SH-SY5Y (cell line): ENCODE results near the gene NMD3.

Source experiments
- GATA2 ChIP-seq: IDR thresholded peaks from 2 replicates; pipeline ENCODE4 v1.6.1; 2011; ENCODE audit warnings: mild to moderate bottlenecking, low read depth, low read length
- GATA3 ChIP-seq: IDR thresholded peaks from 2 replicates; pipeline ENCODE4 v1.6.1; 2011; ENCODE audit warnings: low read depth, mild to moderate bottlenecking, low read length, moderate library complexity

Gene NMD3

DNA sequence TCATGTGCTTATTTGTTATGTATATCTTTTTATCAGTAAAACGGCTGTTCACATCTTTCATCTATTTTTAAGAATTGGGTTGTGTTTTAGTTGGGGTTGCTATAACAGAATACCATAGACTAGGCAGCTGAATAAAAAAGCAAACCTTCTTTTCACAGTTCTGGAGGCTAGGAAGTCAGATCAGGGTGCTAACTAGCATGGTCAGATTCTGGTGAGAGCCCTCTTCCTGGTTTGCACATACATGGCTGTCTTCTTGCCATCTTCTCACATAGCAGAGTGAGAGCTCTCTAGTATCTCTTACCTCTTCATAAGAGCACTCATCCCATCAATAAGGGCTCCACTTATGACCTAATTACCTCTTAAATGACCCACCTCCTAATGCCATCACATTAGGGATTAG is 33.8 kb downstream of the NMD3 start:
- TF ChIP-seq GATA3: no peak
- TF ChIP-seq GATA2: no peak

DNA sequence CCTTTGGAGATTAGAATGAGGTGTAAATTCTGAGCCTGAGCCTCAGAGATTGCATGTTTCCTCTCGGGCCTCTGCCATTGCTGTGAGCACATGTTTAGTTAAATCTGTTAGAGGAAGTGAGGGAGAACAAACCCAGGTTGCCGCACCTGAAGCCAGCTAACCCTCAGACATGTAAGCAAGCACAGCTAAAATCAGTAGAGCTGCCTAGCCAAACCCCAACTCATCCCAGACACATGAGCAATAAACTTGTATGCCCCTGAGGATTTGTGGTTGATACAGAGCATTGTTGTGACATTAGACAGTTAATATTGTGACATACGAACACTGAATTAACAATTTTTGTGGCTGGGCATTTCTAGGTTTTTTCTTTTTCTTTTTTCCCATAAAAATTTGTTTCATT is 41.9 kb downstream of the NMD3 start:
- TF ChIP-seq GATA3 (no peak), GATA2 (no peak)

DNA sequence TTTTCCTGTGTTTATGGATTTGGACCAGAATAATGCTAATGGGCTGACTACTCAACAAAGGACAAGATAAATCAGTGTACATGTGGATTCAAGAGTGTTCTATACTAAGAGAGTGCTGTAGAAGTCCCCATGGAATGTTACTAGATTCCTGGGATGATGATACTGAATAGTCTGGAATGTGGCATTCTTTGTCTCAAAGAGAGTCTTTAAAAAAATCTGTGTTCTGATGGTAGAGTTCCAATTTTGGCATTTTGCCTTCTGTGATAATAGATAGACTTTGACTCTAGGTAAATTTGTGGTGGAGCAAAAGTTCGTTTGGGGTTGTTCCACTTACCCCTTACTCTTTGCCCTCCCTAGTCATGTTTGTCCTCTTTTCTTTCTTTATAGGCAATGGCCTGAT is 43.7 kb downstream of the NMD3 start:
- TF ChIP-seq GATA3: no peak
- TF ChIP-seq GATA2: no peak

DNA sequence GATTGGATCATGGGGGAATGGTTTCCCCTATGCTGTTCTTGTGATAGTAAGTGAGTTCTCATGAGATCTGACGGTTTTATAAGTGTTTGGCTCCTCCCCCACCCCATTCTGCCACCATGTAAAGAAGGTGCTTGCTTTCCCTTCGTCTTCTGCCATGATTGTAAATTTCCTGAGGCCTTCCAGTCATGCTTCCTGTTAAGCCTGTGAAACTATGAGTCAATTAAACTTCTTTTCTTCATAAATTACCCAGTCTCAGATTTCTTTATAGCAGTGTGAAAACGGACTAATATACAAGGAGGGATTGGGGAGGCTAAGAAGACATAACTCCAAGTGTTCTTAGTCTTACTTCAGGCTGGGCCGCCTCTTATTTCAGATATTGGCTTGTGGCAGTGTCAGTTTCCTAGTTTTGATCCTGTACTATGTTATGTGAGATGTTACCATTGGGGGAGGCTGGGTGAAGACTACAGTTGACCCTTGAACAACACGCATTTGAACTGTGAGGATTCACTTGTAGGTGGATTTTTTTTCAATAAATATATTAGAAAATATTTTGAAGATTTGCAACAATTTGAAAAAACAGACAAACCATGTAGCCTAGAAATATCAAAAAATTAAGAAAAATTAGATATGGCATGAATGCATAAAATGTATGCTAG is 44.9 kb downstream of the NMD3 start:
- TF ChIP-seq GATA2: no peak
- no peak for TF ChIP-seq GATA3

DNA sequence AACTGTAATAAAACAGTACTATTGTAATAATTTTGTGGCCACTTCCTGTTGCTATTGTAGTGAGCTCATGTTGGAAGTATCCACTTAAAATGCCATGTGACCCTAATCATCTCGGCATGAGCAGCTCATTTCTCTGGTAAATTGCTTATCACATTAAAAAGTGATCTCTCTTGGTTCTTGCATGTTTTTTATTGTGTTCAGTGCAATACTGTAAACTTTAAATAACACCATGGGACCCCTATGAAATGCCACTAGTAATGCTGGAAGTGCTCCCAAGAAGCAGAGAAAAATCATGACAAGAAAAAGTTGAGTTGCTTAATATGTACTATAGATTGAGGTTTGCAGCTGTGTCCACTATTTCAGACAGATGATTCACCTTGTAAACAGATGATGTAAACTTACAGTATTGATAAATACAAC is 45.6 kb downstream of the NMD3 start:
- no peak for TF ChIP-seq GATA3
- TF ChIP-seq GATA2: no peak

DNA sequence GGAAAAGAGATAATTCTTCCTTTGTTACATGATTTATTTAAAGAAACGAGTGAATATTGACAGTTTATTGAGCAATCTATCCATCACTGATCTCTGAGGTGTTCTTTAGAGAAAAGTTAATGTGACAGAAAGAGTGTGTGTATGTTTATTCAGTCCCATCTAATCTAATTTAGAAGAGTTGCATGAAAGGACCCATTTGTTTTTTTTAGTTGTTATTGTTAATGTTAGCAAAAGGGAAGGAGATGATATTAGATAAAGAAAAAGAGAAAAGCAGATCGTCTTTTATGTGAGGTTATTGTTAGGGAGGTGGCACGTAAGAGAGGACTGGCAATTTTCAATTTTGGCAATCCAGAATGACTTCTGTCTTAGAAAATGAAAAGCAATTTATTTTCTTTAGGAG is 46.5 kb downstream of the NMD3 start:
- TF ChIP-seq GATA2 (no peak), GATA3 (no peak)

DNA sequence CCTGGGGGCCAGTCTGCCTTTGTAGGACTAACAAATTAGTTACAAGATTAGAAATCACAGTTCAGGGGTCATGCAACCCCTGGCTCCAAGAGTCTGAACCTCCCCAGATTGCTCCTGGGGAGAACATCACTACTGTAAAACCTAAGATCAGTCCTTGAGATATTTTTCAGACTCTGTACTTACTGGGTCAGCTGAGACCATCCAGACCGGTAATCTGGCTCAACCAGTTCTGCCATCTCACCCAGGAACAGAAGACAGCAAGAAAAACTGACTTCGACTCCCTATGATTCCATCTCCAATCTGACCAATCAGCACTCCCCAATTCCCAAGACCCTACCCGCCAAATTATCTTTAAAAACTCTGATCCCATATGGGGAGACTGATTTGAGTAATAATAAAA is 47.5 kb downstream of the NMD3 start:
- TF ChIP-seq GATA3 (no peak), GATA2 (no peak)

DNA sequence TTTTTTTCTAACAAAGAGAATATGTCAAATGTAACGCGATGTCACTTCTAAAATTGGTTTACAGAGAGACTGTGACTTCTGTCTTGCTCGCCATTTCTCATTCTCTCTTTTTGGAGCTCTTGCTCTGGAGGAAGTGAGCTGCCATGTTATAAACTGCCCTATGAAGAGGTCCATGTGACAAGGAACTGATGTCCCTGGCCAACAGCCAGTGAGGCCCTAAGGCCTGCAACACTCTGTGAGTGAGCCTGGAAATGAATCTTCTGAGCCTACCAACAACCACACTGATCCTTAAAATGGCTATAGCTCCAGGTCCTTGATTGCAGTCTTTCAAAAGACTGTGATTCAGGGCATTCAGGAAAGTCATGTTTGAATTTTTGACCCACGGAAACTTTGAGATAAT is 49.9 kb downstream of the NMD3 start:
- TF ChIP-seq GATA3 (no peak), GATA2 (no peak)

DNA sequence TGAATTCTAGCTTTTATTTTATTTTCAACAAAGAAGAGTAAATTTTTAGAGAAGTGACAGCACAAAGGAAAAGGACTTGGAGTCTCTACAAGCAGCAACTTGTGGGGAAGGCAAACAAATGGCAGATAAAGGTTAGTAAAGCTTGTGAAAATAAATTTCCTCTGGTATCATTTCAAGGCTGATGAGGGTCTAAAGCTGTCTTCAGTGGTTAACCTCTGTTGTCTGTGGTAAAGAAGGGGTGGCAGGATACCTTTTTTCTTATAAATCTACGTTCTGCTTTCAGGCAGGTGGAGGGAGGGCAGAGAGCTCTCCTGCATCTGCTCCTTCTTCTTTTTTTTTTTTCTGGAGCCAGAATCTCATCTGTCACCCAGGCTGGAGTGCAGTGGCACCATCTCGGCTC is 50.5 kb downstream of the NMD3 start:
- TF ChIP-seq GATA2: no peak
- no peak for TF ChIP-seq GATA3

DNA sequence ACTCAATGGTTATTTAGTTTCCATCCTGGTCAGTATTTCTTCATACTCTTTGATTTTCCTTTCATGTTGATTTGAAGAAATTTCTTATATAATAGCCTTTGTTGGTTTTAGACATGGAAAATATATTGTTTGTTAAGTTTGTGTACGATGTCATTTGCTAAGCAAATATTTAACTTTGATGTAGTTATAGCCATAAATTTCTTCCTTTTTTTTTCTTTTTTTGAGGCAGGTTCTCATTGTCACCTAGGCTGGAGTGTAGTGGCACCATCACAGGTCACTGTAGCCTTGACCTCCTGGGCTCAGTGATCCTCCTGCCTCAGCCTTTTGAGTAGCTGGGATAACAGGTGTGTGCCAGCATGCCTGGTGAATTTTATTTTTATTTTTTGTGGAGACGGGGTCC is 51.4 kb downstream of the NMD3 start:
- TF ChIP-seq GATA2: no peak
- no peak for TF ChIP-seq GATA3

DNA sequence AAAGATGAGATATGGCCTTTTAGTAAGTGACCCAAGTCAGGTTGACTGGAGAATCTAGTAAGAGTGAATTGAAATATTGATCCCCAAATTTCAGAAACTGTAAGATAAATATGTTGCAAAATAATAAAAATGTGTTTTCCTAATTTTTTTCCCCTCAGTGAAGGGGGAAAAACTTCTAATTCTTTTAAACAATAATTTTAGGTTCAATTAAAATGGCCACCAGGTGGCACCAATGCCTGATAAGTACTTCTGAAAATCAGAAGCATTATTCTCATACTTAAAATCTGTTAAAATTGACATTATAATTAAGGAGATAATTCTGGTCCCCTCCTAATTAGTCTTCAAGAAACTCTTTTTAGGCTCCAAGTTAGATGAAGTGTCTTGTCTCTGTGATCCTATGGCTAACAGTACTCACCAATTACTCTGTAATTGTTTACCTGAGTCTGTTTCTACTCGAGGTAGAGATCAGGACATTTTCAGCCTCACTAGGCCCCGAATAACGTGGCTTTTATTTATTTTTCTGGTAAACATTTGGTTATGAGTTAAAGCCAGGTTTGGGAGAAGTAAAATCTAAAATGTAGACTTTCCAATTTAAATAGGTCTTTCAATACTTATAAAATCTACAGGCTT is 52.6 kb downstream of the NMD3 start:
- TF ChIP-seq GATA2 (no peak), GATA3 (no peak)

DNA sequence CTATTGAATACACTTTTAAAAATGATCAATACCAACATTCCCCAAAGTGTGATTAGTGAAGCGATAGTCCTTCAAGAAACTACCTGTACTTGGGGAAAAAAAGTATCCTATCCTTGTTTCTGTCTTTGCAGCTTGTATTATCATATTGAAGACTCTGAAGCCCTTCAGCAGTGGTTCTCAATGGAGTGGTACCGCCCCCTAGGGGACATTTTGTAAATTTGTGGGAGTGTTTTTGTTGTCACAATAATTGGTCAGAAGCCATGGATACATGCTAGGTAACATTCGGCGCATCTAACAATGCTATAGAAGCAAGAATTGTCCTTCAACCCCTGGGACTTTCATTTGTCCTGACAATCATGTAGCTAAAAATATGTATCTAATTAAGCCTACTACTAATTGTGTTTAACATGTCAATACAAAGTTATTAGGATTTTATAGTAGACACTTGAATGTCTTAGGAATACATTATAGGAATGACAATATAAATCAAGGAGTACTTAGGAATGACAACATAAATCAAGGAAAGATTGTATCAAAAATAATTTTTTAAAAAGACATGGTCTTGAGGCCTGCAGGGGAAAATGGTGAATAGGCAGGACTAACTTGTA is 53.7 kb downstream of the NMD3 start:
- TF ChIP-seq GATA2: no peak
- no peak for TF ChIP-seq GATA3

DNA sequence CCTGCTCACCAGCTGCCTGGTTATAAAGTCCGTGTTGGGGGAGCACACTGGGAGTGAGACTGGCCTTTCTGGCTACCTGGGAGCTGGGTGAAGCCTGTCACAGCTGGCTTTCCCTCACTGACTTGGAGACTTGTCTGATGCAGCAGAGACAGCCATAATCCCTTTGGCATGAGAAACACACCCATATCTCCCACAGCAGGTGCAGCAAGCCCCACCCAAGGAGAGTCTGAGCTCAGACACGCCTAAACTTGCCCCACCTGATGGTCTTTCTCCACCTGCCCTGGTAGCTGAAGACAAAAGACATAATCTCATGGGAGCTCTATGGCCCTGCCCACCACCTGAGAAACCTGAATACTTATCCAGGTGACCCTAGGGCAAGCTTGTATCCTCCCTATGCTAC is 54.8 kb downstream of the NMD3 start:
- TF ChIP-seq GATA2: no peak
- TF ChIP-seq GATA3: no peak

DNA sequence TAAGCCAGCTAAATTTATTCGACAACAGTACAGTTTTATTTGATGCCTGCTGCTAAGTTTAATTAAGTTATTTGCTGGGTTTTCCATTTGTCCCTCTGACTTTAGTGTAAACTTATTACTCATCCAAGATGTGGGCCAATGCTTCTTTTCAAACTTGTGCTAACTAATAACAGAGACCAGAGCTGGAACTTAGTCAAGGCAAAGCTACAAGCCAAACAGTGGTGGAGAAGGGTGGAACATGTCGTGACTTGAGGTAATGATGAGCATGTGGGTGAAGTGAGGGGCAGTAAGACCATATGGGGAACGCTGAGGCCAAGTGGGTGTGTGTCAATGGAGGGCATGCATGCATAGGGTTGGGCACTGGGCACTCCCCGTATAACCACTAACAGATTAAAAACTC is 63.9 kb downstream of the NMD3 start:
- TF ChIP-seq GATA3 (no peak), GATA2 (no peak)

DNA sequence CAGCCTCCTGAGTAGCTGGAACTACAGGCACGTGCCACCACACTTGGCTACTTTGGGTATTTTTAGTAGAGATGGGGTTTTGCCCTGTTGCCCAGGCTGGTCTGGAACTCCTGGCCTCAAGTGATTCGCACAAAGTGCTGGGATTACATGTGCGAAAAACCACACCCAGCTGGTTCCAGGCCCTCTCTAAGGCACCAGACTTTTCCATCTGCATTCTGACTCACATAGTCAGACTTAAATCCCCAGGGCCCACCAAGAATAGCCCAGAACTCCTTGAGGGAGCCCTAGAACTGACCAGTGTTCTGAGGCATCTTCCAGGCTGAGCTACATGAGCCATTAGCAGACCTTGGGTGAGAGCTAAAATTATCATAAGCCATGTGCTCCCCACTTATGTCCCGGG is 68.1 kb downstream of the NMD3 start:
- no peak for TF ChIP-seq GATA2
- TF ChIP-seq GATA3: no peak

DNA sequence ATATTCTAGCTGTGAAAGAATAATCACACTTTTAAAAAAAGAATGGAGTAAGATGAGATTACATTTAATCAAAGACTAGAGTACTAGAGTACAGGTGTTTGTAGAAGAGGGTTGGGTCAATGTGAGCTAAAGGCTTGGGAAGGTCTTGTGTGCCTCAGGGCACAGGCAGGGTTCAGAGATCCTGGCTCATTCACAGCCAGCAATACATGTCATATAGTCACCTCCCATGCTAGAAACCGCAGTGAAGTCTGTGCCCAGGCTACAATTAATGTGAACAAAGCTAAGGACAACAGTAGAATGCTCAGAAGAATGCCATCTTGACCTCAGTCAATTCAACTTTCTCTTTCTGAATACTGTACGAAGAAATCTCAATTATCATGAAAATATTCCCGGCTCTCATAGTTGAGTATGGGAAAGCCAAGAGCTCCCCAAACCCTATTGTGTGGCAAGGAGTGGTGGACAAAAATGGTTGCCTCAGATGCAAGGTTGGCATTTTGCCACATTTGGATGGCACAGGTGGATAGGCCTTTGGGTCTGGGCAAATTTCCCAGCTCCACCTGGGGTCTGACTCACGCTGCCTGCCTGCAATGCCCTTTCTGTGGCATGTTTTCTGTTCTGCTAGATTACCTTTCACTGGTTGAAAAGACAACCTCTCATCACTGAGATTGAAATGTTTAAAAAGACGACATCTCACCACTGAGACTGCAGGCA is 70.2 kb downstream of the NMD3 start:
- TF ChIP-seq GATA2 (no peak), GATA3 (no peak)
